Caco-2 (cell line): ENCODE results near the gene CCDC9B. TPM values are rescaled to one million over a fixed set of nuclear protein-coding genes. Genes with fewer than 3 reads are reported as not detected.

Source experiments
- BruUV-seq: library from RNA; stranded (reverse); fragments of 400-500 nt; replicated peaks from 2 replicates; lab custom pipeline; 2021; lab: Mats Ljungman, UMichigan
- CTCF ChIA-PET: fragments of 300-600 bp; sonication (Branson Sonifier 250); formaldehyde crosslinking; loops from one replicate; lab custom pipeline; 2022; ENCODE audit warnings: antibody characterized with exemption; lab: Charles Lee
- POLR2A ChIA-PET: fragments of 300-600 bp; sonication (Branson Sonifier 250); formaldehyde crosslinking; loops from one replicate; lab custom pipeline; 2022; ENCODE audit warnings: antibody characterized with exemption; lab: Charles Lee
- DNase-seq, 2 experiments: peaks; one replicate each; pipeline versions ENCODE4 v3.0.0 to v3.0.0-alpha.2; 2020 to 2022
- H3K27me3 ChIP-seq: replicated peaks from 2 replicates; pipeline ENCODE4 v1.6.0; 2011; ENCODE audit warnings: low read length; ENCODE audit not compliant: control insufficient read depth, insufficient read depth
- H3K36me3 ChIP-seq: 2 replicates; pipeline ENCODE4 v1.5.1; 2011; ENCODE audit warnings: low read length; ENCODE audit not compliant: control insufficient read depth, insufficient read depth
- H3K4me1 ChIP-seq: fragments of 250-450 bp; sonication (Bioruptor Pico); 2 replicates; pipeline ENCODE4 v1.5.1; 2020; ENCODE audit warnings: mild to moderate bottlenecking
- H3K4me3 ChIP-seq: 2 replicates; pipeline ENCODE4 v1.5.1; 2011; ENCODE audit warnings: low read depth, mild to moderate bottlenecking, control low read depth, low read length
- H3K9me3 ChIP-seq: fragments of 250-450 bp; sonication (Bioruptor Pico); 2 replicates; pipeline ENCODE4 v1.5.1; 2020; ENCODE audit warnings: mild to moderate bottlenecking, moderate library complexity
- H3K27ac Mint-ChIP-seq: one replicate; pipeline ENCODE4 v1.8.0; 2022; ENCODE audit warnings: mixed read lengths; ENCODE audit not compliant: unreplicated experiment
- H3K27me3 Mint-ChIP-seq: one replicate; pipeline ENCODE4 v1.8.0; 2022; ENCODE audit warnings: mixed read lengths; ENCODE audit not compliant: insufficient read depth, unreplicated experiment
- H3K36me3 Mint-ChIP-seq: one replicate; pipeline ENCODE4 v1.8.0; 2022; ENCODE audit warnings: mild to moderate bottlenecking, mixed read lengths; ENCODE audit not compliant: insufficient read depth, unreplicated experiment
- H3K4me1 Mint-ChIP-seq: one replicate; pipeline ENCODE4 v1.8.0; 2022; ENCODE audit warnings: low read depth, mixed read lengths; ENCODE audit not compliant: unreplicated experiment
- H3K4me3 Mint-ChIP-seq: one replicate; pipeline ENCODE4 v1.8.0; 2022; ENCODE audit warnings: mild to moderate bottlenecking, moderate library complexity, mixed read lengths; ENCODE audit not compliant: unreplicated experiment
- H3K9me3 Mint-ChIP-seq: one replicate; pipeline ENCODE4 v1.8.0; 2022; ENCODE audit warnings: mixed read lengths; ENCODE audit not compliant: unreplicated experiment
- intact Hi-C: fragments of 100-400 bp; cut with micrococcal nuclease; formaldehyde crosslinking; loops from one replicate; pipeline ENCODE4 v1.10.0; 2022; ENCODE audit not compliant: unreplicated experiment
- total RNA-seq: library from RNA; stranded (reverse); gene quantifications from 2 replicates; pipeline ENCODE4 v1.2.3, GENCODE V29; 2022
- TF ChIP-seq, protein P1 (sequence below), 2 experiments: fragments of 200-600 bp in 1 of 2; IDR thresholded peaks; 1 replicate in 1 of 2; 2 replicates in 1 of 2; pipeline versions ENCODE4 v1.5.1 to v1.8.0; 2011 to 2022; ENCODE audit warnings: antibody characterized with exemption in 1 of 2, control low read depth in 1 of 2, inconsistent platforms in 1 of 2, low read depth in 1 of 2, low read length in 1 of 2, mild to moderate bottlenecking in 1 of 2, moderate library complexity in 1 of 2; ENCODE audit not compliant: insufficient read depth in 1 of 2, severe bottlenecking in 1 of 2, unreplicated experiment in 1 of 2

CCDC9B gene
- total RNA-seq, 1 experiment from 2014 or later = 0.86 TPM

DNA sequence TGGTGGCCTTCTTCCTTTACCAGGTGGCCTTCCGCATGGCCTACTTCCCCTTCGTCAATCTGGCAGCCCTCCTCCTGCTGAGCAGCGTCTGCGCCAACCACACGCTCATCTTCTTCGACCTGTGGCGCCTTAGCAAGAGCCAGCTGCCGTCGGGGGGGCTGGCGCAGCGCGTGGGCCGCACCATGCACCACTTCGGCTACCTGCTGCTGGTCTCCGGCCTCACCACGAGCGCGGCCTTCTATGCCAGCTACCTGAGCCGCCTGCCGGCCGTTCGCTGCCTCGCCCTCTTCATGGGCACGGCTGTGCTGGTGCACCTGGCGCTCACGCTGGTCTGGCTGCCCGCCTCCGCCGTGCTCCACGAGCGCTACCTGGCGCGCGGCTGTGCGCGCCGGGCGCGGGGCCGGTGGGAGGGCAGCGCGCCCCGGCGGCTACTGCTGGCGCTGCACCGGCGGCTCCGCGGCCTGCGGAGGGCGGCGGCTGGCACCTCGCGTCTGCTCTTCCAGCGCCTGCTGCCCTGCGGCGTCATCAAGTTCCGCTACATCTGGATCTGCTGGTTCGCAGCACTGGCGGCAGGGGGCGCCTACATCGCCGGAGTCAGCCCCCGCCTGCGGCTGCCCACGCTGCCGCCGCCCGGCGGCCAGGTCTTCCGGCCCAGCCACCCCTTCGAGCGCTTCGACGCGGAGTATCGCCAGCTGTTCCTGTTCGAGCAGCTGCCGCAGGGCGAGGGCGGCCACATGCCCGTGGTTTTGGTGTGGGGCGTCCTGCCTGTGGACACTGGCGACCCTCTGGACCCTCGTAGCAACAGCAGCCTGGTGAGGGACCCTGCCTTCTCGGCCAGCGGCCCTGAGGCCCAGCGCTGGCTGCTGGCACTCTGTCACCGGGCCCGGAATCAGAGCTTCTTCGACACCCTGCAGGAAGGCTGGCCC is 27.2 kb upstream of the CCDC9B start:
- Mint-ChIP-seq H3K27ac (no peak overlapping the region), H3K4me1 (no peaks in the 10 kb centered on the region), H3K4me3 (no peak overlapping the region), H3K27me3 (no peaks in the 10 kb centered on the region), H3K9me3 (no peaks in the 10 kb centered on the region), H3K36me3 (no peaks in the 10 kb centered on the region)
- TF ChIP-seq, protein P1, sequence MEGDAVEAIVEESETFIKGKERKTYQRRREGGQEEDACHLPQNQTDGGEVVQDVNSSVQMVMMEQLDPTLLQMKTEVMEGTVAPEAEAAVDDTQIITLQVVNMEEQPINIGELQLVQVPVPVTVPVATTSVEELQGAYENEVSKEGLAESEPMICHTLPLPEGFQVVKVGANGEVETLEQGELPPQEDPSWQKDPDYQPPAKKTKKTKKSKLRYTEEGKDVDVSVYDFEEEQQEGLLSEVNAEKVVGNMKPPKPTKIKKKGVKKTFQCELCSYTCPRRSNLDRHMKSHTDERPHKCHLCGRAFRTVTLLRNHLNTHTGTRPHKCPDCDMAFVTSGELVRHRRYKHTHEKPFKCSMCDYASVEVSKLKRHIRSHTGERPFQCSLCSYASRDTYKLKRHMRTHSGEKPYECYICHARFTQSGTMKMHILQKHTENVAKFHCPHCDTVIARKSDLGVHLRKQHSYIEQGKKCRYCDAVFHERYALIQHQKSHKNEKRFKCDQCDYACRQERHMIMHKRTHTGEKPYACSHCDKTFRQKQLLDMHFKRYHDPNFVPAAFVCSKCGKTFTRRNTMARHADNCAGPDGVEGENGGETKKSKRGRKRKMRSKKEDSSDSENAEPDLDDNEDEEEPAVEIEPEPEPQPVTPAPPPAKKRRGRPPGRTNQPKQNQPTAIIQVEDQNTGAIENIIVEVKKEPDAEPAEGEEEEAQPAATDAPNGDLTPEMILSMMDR (IDR thresholded peaks at IDR 0.05; ENCODE audit: insufficient read depth in 1 of 2, low read depth in 1 of 2, low read length in 1 of 2, severe bottlenecking in 1 of 2, unreplicated experiment in 1 of 2) = no peak
- H3K9me3 ChIP-seq = no peaks in the 10 kb centered on the region
- no peaks in the 10 kb centered on the region for H3K4me1 ChIP-seq
- BruUV-seq = no TSS peak
- no peaks in the 10 kb centered on the region for H3K36me3 ChIP-seq
- H3K4me3 ChIP-seq = no peak overlapping the region
- ChIA-PET POLR2A (no interaction called here), CTCF (no interaction called here)
- H3K27me3 ChIP-seq = no peaks in the 10 kb centered on the region
- DNase-seq = no peak
- intact Hi-C loops = no loop called here

- TF ChIP-seq, protein P1 (IDR thresholded peaks at IDR 0.05; ENCODE audit: insufficient read depth in 1 of 2, low read depth in 1 of 2, low read length in 1 of 2, severe bottlenecking in 1 of 2, unreplicated experiment in 1 of 2) = no peak
- Histone ChIP-seq H3K9me3 (no peaks in the 10 kb centered on the region), H3K4me1 (no peaks in the 10 kb centered on the region), H3K4me3 (no peak overlapping the region), H3K36me3 (no peaks in the 10 kb centered on the region), H3K27me3 (no peaks in the 10 kb centered on the region)
- H3K9me3 Mint-ChIP-seq = no peaks in the 10 kb centered on the region
- no peaks in the 10 kb centered on the region for H3K36me3 Mint-ChIP-seq
- no peak overlapping the region for H3K27ac Mint-ChIP-seq
- CTCF ChIA-PET = no interaction called here
- DNase-seq = no peak
- no TSS peak for BruUV-seq
- no peaks in the 10 kb centered on the region for H3K4me1 Mint-ChIP-seq
- intact Hi-C loops = no loop called here
- no peak overlapping the region for H3K4me3 Mint-ChIP-seq
- no peaks in the 10 kb centered on the region for H3K27me3 Mint-ChIP-seq
- POLR2A ChIA-PET = no interaction called here
Observed at GRCh38 chr15:40367371-40367685, 26.6 kb upstream of the CCDC9B start.

- Mint-ChIP-seq H3K9me3 (no peaks in the 10 kb centered on the region), H3K36me3 (no peaks in the 10 kb centered on the region), H3K27ac (no peak overlapping the region), H3K27me3 (no peaks in the 10 kb centered on the region), H3K4me1 (no peaks in the 10 kb centered on the region), H3K4me3 (no peak overlapping the region)
- Histone ChIP-seq H3K4me3 (no peak overlapping the region), H3K36me3 (no peaks in the 10 kb centered on the region), H3K27me3 (no peaks in the 10 kb centered on the region), H3K9me3 (no peaks in the 10 kb centered on the region), H3K4me1 (no peaks in the 10 kb centered on the region)
- intact Hi-C loops = no loop called here
- no peak for DNase-seq
- BruUV-seq = no TSS peak
- ChIA-PET POLR2A (no interaction called here), CTCF (interaction anchor here (1.5 kb wide), 1 partner anchor 74 kb away, joined by 3 read pairs; the partner anchor contains the start of gene BAHD1)
- TF ChIP-seq, protein P1 (IDR thresholded peaks at IDR 0.05; ENCODE audit: insufficient read depth in 1 of 2, low read depth in 1 of 2, low read length in 1 of 2, severe bottlenecking in 1 of 2, unreplicated experiment in 1 of 2) = no peak
Observed at GRCh38 chr15:40366457-40367370, 26.0 kb upstream of the CCDC9B start.
